Thoracic aorta (tissue), 2 donors: Measurements from ENCODE around the gene PROK2. TPM values are rescaled to one million over a fixed set of nuclear protein-coding genes. Genes with fewer than 3 reads are reported as not detected.

Experiments used
- ATAC-seq: fragments of 150-250 bp; one replicate; pipeline ENCODE4 v1.8.0; 2017; ENCODE audit warnings: low read depth; ENCODE audit not compliant: insufficient number of reproducible peaks, low FRiP score
- DNase-seq: peaks from one replicate; pipeline ENCODE4 v3.0.0-alpha.2; 2020; ENCODE audit warnings: low spot score
- H3K27ac ChIP-seq, 2 donors: fragments of 200-600 bp; sonication (generic); 1 replicate in 1 of 2; 2 replicates in 1 of 2; pipeline ENCODE4 v1.5.1; 2016; ENCODE audit warnings: mild to moderate bottlenecking in 2 of 2, moderate library complexity in 2 of 2
- H3K27me3 ChIP-seq: fragments of 200-600 bp; sonication (generic); replicated peaks from 2 replicates; pipeline ENCODE4 v1.6.0; 2016; ENCODE audit warnings: mild to moderate bottlenecking; ENCODE audit not compliant: insufficient read depth
- H3K36me3 ChIP-seq: fragments of 200-600 bp; sonication (generic); one replicate; pipeline ENCODE4 v1.5.1; 2016
- H3K4me1 ChIP-seq, 2 donors: fragments of 200-600 bp; sonication (generic); 1 replicate in 1 of 2; 2 replicates in 1 of 2; pipeline versions ENCODE4 v1.5.1 to v1.6.0; 2016; ENCODE audit warnings: low read depth in 2 of 2, mild to moderate bottlenecking in 1 of 2; ENCODE audit not compliant: control insufficient read depth in 1 of 2
- H3K4me3 ChIP-seq: fragments of 200-600 bp; sonication (generic); 2 replicates; pipeline ENCODE4 v1.5.1; 2016; ENCODE audit warnings: mild to moderate bottlenecking
- H3K9me3 ChIP-seq: fragments of 200-600 bp; sonication (generic); 2 replicates; pipeline ENCODE4 v1.5.1; 2016
- total RNA-seq, 2 donors: library from RNA; depleted of rRNA; stranded (reverse); fragments of >200 nt; gene quantifications; one replicate each; pipeline versions ENCODE4 v1.1.0 to v1.2.3, GENCODE V29; 2016
- TF ChIP-seq, protein P1 (sequence below): fragments of 200-600 bp; sonication (generic); IDR thresholded peaks from one replicate; pipeline ENCODE4 v1.5.1; 2019; ENCODE audit warnings: antibody characterized with exemption

PROK2 gene
- total RNA-seq, 2 donors from 2014 or later, result 0.71 TPM; not detected in 1

DNA sequence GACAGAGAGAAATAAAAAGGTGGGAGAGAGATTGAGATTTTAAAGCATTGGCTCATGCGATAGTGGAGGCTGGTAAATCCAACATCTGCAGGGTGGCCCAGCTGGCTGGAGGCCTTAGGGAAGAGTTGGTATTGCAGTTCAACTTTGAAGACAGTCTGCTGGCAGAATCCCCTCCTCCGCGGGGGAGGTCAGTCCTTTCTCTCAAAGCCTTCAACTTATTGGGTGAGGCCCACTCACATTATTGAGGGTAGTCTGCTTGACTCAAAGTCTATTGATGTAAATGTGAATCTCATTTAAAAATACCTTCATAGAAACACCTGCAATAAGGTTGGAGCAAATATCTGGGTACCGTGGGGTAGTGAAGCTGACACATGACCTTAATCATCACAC lies 31.8 kb upstream of the PROK2 start:
- Histone ChIP-seq H3K27ac (no peak overlapping the region), H3K27me3 (no peaks in the 10 kb centered on the region)
- no peak for DNase-seq

DNA sequence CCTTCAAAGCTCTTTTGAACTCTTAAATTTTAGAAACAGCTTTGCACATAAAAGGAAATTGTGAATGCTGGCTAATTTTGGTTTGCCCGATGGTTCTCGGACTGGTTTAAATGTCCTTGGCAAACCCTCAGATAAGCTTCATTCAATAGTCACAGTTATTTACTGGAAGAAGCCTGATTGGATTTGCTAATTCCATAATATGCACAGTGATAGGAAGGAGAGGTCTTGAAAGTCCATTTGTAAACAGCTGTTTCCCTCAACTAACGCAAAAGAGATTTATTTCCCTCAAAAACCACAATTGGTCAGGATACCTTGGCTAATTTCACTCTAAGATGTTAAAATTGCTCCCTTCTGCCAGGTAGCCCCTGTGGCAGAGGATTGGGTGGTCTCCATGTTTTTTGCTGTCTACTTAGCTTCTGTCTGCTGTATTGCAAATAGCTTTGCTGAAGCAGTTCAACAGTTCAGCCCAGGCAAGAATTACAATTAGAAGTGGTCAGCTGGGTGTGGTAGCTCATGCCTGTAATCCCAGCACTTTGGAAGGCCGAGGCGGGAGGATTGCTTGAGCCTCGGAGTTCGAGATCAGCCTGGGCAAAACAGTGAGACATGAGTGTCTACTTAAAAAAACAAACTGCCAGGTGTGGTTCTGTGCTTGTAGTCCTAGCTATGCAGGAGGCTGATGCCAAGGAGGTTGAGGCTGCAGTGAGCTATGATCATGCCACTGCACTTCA lies 30.6 kb upstream of the PROK2 start:
- Histone ChIP-seq H3K9me3 (no peaks in the 10 kb centered on the region), H3K27ac (no peak overlapping the region), H3K4me3 (no peak overlapping the region), H3K4me1 (no peaks in the 10 kb centered on the region), H3K27me3 (no peaks in the 10 kb centered on the region), H3K36me3 (no peaks in the 10 kb centered on the region)
- ATAC-seq (no peak), DNase-seq (no peak)
- TF ChIP-seq, protein P1, sequence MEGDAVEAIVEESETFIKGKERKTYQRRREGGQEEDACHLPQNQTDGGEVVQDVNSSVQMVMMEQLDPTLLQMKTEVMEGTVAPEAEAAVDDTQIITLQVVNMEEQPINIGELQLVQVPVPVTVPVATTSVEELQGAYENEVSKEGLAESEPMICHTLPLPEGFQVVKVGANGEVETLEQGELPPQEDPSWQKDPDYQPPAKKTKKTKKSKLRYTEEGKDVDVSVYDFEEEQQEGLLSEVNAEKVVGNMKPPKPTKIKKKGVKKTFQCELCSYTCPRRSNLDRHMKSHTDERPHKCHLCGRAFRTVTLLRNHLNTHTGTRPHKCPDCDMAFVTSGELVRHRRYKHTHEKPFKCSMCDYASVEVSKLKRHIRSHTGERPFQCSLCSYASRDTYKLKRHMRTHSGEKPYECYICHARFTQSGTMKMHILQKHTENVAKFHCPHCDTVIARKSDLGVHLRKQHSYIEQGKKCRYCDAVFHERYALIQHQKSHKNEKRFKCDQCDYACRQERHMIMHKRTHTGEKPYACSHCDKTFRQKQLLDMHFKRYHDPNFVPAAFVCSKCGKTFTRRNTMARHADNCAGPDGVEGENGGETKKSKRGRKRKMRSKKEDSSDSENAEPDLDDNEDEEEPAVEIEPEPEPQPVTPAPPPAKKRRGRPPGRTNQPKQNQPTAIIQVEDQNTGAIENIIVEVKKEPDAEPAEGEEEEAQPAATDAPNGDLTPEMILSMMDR, result no peak

More for the DNA sequence above, 31.8 kb upstream of the PROK2 start:
- Histone ChIP-seq H3K4me1 (no peaks in the 10 kb centered on the region), H3K9me3 (no peaks in the 10 kb centered on the region), H3K4me3 (no peak overlapping the region), H3K36me3 (no peaks in the 10 kb centered on the region)
- no peak for ATAC-seq
- TF ChIP-seq, protein P1, result no peak

DNA sequence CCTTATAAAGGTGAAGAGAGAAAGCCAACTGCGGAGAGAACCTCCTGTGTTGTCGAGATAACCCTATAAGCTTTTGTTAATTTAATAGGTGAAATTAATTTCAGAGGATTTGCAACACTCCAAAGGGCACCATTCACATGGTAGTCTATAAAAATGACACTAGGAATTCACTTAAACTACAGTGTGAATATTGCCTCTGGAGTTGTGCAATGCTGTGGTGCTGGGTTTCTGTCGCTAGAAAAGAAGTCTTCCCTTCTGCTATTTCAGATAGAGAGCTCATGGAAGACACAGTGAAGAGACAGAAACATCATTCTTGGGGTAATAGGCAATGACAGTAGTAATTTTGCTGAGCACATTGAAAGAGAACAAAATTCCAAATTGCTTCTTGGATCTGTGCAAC lies 28.8 kb upstream of the PROK2 start:
- Histone ChIP-seq H3K27me3 (no peaks in the 10 kb centered on the region), H3K9me3 (no peaks in the 10 kb centered on the region), H3K36me3 (no peaks in the 10 kb centered on the region), H3K4me1 (no peaks in the 10 kb centered on the region), H3K4me3 (no peak overlapping the region), H3K27ac (no peak overlapping the region)
- ATAC-seq (no peak), DNase-seq (no peak)
- TF ChIP-seq, protein P1, result no peak

- H3K4me1 ChIP-seq, result no peaks in the 10 kb centered on the region
- ATAC-seq (no peak), DNase-seq (no peak)
- no peak overlapping the region for H3K4me3 ChIP-seq
- H3K9me3 ChIP-seq, result no peaks in the 10 kb centered on the region
- TF ChIP-seq, protein P1, result no peak
- no peaks in the 10 kb centered on the region for H3K36me3 ChIP-seq
- no peak overlapping the region for H3K27ac ChIP-seq
- H3K27me3 ChIP-seq, result no peaks in the 10 kb centered on the region
Observed at GRCh38 chr3:71813073-71813472, 28.1 kb upstream of the PROK2 start.

DNA sequence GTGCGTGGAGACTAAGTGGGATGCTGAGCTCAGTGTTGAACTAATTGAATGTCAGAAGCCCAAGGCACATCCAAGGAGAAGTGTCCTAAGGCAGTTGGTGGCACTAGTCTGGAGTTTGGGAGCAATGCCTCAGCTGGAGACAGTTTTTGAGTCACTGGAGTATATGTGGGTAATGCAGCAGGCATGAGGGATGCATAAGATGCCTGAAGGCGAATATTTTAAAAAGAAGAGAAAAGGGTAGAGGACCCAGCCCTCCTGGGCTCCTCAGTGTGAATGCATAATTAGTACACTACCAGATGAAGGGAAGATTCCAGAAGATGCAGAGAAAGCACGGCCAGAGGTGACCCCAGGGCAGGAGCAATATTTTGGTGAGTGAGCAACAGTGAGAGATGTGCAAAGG lies 25.1 kb upstream of the PROK2 start:
- TF ChIP-seq, protein P1, result no peak
- ATAC-seq, result no peak
- Histone ChIP-seq H3K27me3 (no peaks in the 10 kb centered on the region), H3K9me3 (no peaks in the 10 kb centered on the region), H3K4me1 (no peaks in the 10 kb centered on the region), H3K36me3 (no peaks in the 10 kb centered on the region), H3K4me3 (no peak overlapping the region), H3K27ac (no peak overlapping the region)
- no peak for DNase-seq
